ENCODE results near the gene MREG.

Gene MREG

GRCh38 chr2:215914054-215914776, 99.1 kb downstream of the MREG start:
- DNase-seq (ENCODE audit: low read depth) = peak; percentile 21
- no peak overlapping the region for H3K4me3 ChIP-seq (ENCODE audit: low read depth, low read length)
- TF ChIP-seq CTCF (IDR thresholded peaks at IDR 0.05; ENCODE audit: insufficient read depth, low read depth, low read length, missing control alignments) = no peak

DNA sequence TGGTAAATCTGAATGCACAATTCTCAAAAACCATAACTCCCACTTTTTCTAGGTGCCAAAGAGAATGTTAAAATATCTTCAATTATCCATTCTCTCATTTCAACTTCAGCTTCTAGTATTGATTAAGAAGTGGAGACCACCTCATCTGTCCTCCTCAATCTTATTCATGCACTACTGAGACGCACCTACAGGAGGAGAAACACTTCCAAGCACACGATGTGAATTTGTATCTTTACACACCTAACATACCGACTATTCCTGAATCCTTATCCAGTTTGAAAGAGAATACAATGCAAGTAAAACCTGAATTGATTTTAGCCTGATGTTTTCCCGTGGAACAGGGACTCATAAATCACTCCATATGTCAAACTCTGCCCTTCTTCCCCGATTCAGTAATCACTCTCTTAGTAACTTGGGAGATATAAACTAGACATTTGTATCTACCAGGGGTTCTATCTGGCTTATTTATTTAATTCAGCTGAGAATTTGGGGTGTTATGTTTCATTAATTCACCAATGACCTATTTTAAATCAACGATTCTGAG, 101.0 kb downstream of the MREG start:
- no peak for DNase-seq (ENCODE audit: low read depth)
- no peak overlapping the region for H3K4me3 ChIP-seq (ENCODE audit: low read depth, low read length)
- no peak for TF ChIP-seq CTCF (IDR thresholded peaks at IDR 0.05; ENCODE audit: insufficient read depth, low read depth, low read length, missing control alignments)

- no peak for DNase-seq (ENCODE audit: low read depth)
- no peak for TF ChIP-seq CTCF (IDR thresholded peaks at IDR 0.05; ENCODE audit: insufficient read depth, low read depth, low read length, missing control alignments)
Observed at GRCh38 chr2:215911301-215912085, 101.9 kb downstream of the MREG start.

DNA sequence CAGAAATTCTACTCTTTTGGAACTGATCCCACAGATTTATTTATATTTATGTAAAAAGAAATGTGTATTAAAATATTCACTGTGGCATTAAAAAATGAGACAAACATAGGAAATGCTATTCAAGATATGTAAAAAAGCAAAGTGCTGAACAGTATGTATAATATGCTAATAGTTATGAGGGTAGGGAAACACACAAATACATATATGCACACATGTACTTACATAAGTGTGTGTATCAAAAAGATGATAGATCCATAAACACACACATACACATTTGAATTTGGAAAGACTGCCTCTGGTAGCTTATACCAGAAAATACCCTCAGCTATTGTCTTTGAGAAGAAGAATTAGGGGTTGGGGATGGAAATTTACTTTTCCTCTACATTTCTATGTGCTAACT, 103.2 kb downstream of the MREG start:
- DNase-seq (ENCODE audit: low read depth) = no peak
- H3K4me3 ChIP-seq (ENCODE audit: low read depth, low read length) = no peak overlapping the region
- TF ChIP-seq CTCF (IDR thresholded peaks at IDR 0.05; ENCODE audit: insufficient read depth, low read depth, low read length, missing control alignments) = no peak

More at GRCh38 chr2:215911301-215912085, 101.9 kb downstream of the MREG start:
- H3K4me3 ChIP-seq (ENCODE audit: low read depth, low read length) = no peak overlapping the region

DNA sequence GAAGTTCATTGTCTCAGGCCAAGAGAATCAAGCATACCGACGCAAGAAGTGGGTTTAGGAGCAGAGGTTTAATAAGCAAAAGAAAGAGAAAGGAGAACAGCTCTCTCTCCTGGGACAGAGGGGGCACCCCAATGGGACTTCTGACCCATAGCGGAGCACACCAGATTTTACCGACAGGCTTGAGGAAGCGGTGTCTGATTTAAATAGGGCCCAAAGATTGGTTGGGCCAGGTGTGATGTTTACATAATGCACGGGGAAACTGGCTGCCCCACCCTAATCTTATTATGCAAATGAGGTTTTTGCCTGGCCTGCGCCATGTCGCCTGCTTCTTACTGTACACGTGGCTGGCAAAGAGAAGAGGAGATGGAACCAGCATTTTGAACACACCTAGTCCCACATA, 106.2 kb downstream of the MREG start:
- H3K4me3 ChIP-seq (ENCODE audit: low read depth, low read length) = no peak overlapping the region
- no peak for DNase-seq (ENCODE audit: low read depth)

GRCh38 chr2:215906458-215906857, 106.9 kb downstream of the MREG start:
- TF ChIP-seq CTCF (IDR thresholded peaks at IDR 0.05; ENCODE audit: insufficient read depth, low read depth, low read length, missing control alignments) = no peak
- DNase-seq (ENCODE audit: low read depth) = no peak
- H3K4me3 ChIP-seq (ENCODE audit: low read depth, low read length) = no peak overlapping the region

More for the DNA sequence above, 106.2 kb downstream of the MREG start:
- no peak for TF ChIP-seq CTCF (IDR thresholded peaks at IDR 0.05; ENCODE audit: insufficient read depth, low read depth, low read length, missing control alignments)
